ENCODE results near the gene ZNF581.

ZNF581 gene

GRCh38 chr19:55643003-55643886, at the start of gene ZNF581:
Gene ZNF581 (plus strand): TSS chr19:55643649. CDS start chr19:55644572, 923 bp downstream.
- DNase-seq = peak; percentile 83

GRCh38 chr19:55594996-55595545, 48.4 kb upstream of the ZNF581 start:
- no peak for DNase-seq

GRCh38 chr19:55596304-55596703, 47.1 kb upstream of the ZNF581 start:
- DNase-seq = no peak

GRCh38 chr19:55597501-55597921, 45.9 kb upstream of the ZNF581 start:
- no peak for DNase-seq

- no peak for DNase-seq
Measured at GRCh38 chr19:55598034-55598433, 45.4 kb upstream of the ZNF581 start.

- DNase-seq = peak; percentile 64
Measured at GRCh38 chr19:55598719-55599467, 44.6 kb upstream of the ZNF581 start.

- DNase-seq = peak; percentile 78
Measured at GRCh38 chr19:55599468-55599841, 44.0 kb upstream of the ZNF581 start, which contains the start of gene FIZ1. Gene FIZ1 (minus strand): TSS chr19:55599517. CDS start chr19:55597865, 1,652 bp downstream.

GRCh38 chr19:55599842-55600661, 43.4 kb upstream of the ZNF581 start, which contains the start of gene ZNF524:
Gene ZNF524 (plus strand): TSS chr19:55600288. CDS start chr19:55602113, 1,825 bp downstream.
- peak; percentile 76 for DNase-seq

GRCh38 chr19:55600662-55601028, 42.8 kb upstream of the ZNF581 start:
- DNase-seq = no peak

GRCh38 chr19:55601084-55601483, 42.4 kb upstream of the ZNF581 start:
- no peak for DNase-seq

- DNase-seq = no peak
Measured at GRCh38 chr19:55602104-55603001, 41.1 kb upstream of the ZNF581 start.

GRCh38 chr19:55603115-55603514, 40.3 kb upstream of the ZNF581 start:
- DNase-seq = no peak

GRCh38 chr19:55603581-55604292, 39.7 kb upstream of the ZNF581 start:
- DNase-seq = no peak

- DNase-seq = peak; percentile 91
Measured at GRCh38 chr19:55605207-55605636, 38.2 kb upstream of the ZNF581 start.

GRCh38 chr19:55605637-55606470, 37.6 kb upstream of the ZNF581 start, which contains the start of gene ZNF865:
Gene ZNF865 (plus strand): TSS chr19:55605647. CDS start chr19:55613619, 7,972 bp downstream.
- DNase-seq = peak; percentile 63

- no peak for DNase-seq
Measured at GRCh38 chr19:55606471-55606787, 37.0 kb upstream of the ZNF581 start.

GRCh38 chr19:55606817-55607216, 36.6 kb upstream of the ZNF581 start:
- DNase-seq = no peak

- no peak for DNase-seq
Measured at GRCh38 chr19:55609326-55609725, 34.1 kb upstream of the ZNF581 start.

GRCh38 chr19:55611300-55611982, 32.0 kb upstream of the ZNF581 start:
- no peak for DNase-seq
